Left renal cortex interstitium (tissue), 4 donors: Measurements from ENCODE around the gene MAML2. TPM values are rescaled to one million over a fixed set of nuclear protein-coding genes. Genes with fewer than 3 reads are reported as not detected.

Experiments used
- DNase-seq, 4 donors: peaks; one replicate each; pipeline ENCODE4 v3.0.0-alpha.2; 2013; ENCODE audit warnings: low read depth in 4 of 4, low spot score in 2 of 4, missing footprints in 1 of 4
- polyA plus RNA-seq, 4 donors: library from polyadenylated mRNA; unstranded; fragments of 120-200 nt; gene quantifications; one replicate each; pipeline ENCODE4 v1.2.1, GENCODE V29; 2013; ENCODE audit not compliant: insufficient read length in 4 of 4

The MAML2 gene
- polyA plus RNA-seq, 4 donors, result 27.5 to 31.0 (median 29.7) TPM

DNA sequence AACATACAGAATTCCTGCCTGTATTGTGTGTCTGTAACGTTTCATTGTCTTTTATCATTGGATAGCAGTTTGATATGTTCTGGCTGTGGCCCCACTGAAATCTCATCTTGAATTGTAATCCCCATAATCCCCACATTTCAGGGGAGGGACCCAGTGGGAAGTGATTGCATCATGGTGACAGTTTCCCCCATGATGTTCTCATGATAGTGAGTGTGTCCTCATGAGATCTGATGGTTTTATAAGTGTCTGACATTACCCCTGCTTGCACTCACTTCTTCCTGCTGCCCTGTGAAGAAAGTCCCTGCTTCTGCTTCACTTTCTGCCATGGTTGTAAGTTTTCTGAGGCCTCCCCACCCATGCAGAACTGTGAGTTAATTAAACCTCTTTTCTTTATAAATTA is 399.4 kb downstream of the MAML2 start:
- no peak for DNase-seq

DNA sequence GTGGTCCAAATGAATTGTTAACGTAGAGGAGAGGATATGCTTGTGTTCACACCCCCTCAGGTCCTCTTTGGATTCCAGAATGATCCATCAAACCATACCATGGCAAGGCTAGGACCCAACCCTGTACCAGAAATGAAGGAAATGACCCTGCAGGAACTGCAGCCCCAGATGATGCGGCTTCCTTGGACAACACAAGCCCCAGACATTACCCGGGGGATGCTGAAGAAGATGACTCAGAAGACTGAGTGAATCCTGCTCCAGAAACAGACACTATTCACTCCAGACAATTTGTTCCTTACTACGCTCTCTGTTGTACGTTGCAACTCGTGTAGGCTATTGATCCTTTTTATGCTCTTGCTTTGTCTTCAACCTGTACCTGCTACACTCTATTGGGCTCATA is 403.9 kb downstream of the MAML2 start:
- no peak for DNase-seq

DNA sequence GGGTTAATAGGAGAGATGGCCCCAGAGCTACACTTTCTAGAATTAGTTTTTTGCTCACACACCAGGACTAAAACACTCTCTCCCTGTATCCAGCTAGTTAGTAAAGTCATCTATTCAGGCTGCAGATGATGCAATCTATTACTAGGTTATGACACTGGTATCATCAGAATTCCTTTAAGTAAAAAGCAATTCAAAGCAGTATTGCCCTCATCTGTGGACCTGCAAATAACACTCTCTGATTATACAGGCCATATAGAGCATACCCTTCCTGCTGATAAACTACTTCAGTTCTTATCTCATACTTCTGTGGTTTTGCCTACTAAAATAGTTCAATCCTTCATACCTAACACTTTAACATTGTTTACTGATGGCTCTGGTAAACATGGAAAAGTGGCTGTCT is 405.6 kb downstream of the MAML2 start:
- DNase-seq, result no peak

DNA sequence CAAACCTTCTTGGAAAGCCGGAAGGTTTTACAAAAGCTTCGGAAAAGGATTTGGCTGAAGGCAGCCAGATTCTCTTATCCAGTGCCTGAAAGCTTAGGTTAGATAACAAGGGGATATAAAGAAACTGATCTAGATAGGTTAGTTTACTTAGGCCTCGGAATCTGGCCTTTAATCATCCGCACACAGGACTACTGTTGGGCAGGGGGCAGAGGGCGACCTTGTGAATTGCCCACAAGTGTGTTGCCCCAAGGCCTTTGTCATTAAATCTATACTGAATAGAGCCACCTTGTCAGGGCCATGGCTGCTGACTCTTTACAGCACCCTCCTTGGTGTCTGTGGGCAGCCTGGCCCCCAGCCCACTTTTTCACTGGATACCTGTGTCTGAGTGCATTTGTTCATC is 409.4 kb downstream of the MAML2 start:
- DNase-seq, result no peak

GRCh38 chr11:95931916-95932315 is 411.1 kb downstream of the MAML2 start:
- DNase-seq, result no peak

DNA sequence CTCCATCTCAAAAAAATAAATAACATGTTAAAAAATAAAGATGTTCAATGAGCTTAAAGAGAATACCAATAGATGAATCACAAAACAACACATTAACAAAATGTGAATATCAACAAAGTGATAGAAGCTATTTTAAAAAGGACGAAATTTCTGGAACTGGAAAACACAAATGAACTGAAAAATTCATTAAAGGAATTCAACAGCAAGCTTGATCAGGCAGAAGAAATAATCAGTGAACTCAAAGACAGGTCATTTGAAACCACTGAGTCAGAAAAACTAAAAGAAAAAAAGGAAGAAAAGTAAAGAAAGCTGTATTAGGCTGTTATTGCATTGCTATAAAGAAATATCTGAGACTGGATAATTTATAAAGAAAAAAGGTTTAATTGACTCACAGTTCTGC is 412.0 kb downstream of the MAML2 start:
- no peak for DNase-seq

GRCh38 chr11:95926726-95927125 is 416.3 kb downstream of the MAML2 start:
- DNase-seq, result no peak

Other genes with a start within 250 kb of the MAML2 start
- gene CCDC82, start 46.7 kb upstream of the MAML2 start, polyA plus RNA-seq, result 10 to 100 TPM; 38.3 to 59.6 (median 51.2) TPM
- 10 to 100 TPM; 19.9 to 25.6 (median 22.9) TPM for gene JRKL, start 46.8 kb upstream of the MAML2 start, polyA plus RNA-seq